HepG2 (cell line): ENCODE measurements around the gene MARCHF9. TPM values are rescaled to one million over a fixed set of nuclear protein-coding genes. Genes with fewer than 3 reads are reported as not detected.

Experiments used
- ATM ChIP-seq: fragments of 450-650 bp; IDR thresholded peaks from 2 replicates; pipeline ENCODE4 v1.7.1; 2017; ENCODE audit warnings: mild to moderate bottlenecking, borderline replicate concordance
- FLYWCH1 ChIP-seq: sonication (generic); formaldehyde crosslinking; IDR thresholded peaks from 2 replicates; pipeline ENCODE4 v1.8.1; 2023; ENCODE audit warnings: mild to moderate bottlenecking, missing genetic modification reagents
- IKZF4 ChIP-seq: sonication (generic); formaldehyde crosslinking; IDR thresholded peaks from 2 replicates; pipeline ENCODE4 v1.5.1; 2020; ENCODE audit warnings: borderline replicate concordance, mild to moderate bottlenecking, low read depth, missing genetic modification reagents; ENCODE audit errors: not compliant biosample characterization
- IRX3 ChIP-seq: sonication (generic); formaldehyde crosslinking; IDR thresholded peaks from 2 replicates; pipeline ENCODE4 v1.8.1; 2023; ENCODE audit warnings: mild to moderate bottlenecking, low read depth, missing genetic modification reagents, borderline replicate concordance
- ISL2 ChIP-seq: sonication (generic); formaldehyde crosslinking; IDR thresholded peaks from 2 replicates; pipeline ENCODE4 v1.5.0; 2020; ENCODE audit warnings: missing genetic modification reagents
- NR3C1 ChIP-seq: sonication (generic); formaldehyde crosslinking; IDR thresholded peaks from 2 replicates; pipeline ENCODE4 v1.4.0; 2020; ENCODE audit warnings: missing genetic modification reagents
- RCOR2 ChIP-seq: IDR thresholded peaks from 2 replicates; pipeline ENCODE4 v1.6.1; 2016; ENCODE audit warnings: missing biosample characterization, missing genetic modification reagents
- RORA ChIP-seq: sonication (generic); formaldehyde crosslinking; IDR thresholded peaks from 2 replicates; pipeline ENCODE4 v1.5.0; 2020; ENCODE audit warnings: mild to moderate bottlenecking, missing genetic modification reagents, moderate library complexity
- SMARCC2 ChIP-seq: fragments of 450-650 bp; IDR thresholded peaks from 2 replicates; pipeline ENCODE4 v1.6.1; 2017; ENCODE audit warnings: antibody characterized with exemption, mild to moderate bottlenecking
- TCF12 ChIP-seq, 2 experiments: fragments of 450-650 bp in 1 of 2; sonication (generic) in 1 of 2; formaldehyde crosslinking in 1 of 2; IDR thresholded peaks; 2 replicates each; pipeline versions ENCODE4 v1.6.1 to v1.8.0; 2017 to 2022; ENCODE audit warnings: antibody characterized with exemption in 1 of 2, mild to moderate bottlenecking in 1 of 2, missing genetic modification reagents in 1 of 2, moderate library complexity in 1 of 2
- TCF7L2 ChIP-seq: IDR thresholded peaks from 2 replicates; pipeline ENCODE4 v1.6.1; 2011; ENCODE audit warnings: mild to moderate bottlenecking, low read depth, low read length, moderate library complexity
- ZBTB20 ChIP-seq: sonication (generic); formaldehyde crosslinking; IDR thresholded peaks from 2 replicates; pipeline ENCODE4 v1.8.1; 2023; ENCODE audit warnings: missing genetic modification reagents, low read depth, mild to moderate bottlenecking, borderline replicate concordance
- ZBTB38 ChIP-seq: sonication (generic); formaldehyde crosslinking; IDR thresholded peaks from 2 replicates; pipeline ENCODE4 v1.5.1; 2020; ENCODE audit warnings: mild to moderate bottlenecking, missing genetic modification reagents
- ZNF337 ChIP-seq: sonication (generic); formaldehyde crosslinking; IDR thresholded peaks from 2 replicates; pipeline ENCODE4 v1.5.1; 2020; ENCODE audit warnings: missing genetic modification reagents, low read depth, mild to moderate bottlenecking, borderline replicate concordance
- polyA plus RNA-seq, 8 experiments: library from polyadenylated mRNA; depleted of rRNA in 3 of 8; stranded (reverse) in 7 of 8; unstranded in 1 of 8; fragments of >200 nt; fragmentation: Illumina TruSeq in 4 of 8; extraction: Trizol in 4 of 8; gene quantifications; 2 replicates each; pipeline versions ENCODE4 v1.2.1 to v1.2.3, GENCODE V29; 2011 to 2016; ENCODE audit warnings: low read depth in 4 of 8, missing spikeins in 1 of 8, mixed read lengths in 1 of 8; ENCODE audit not compliant: insufficient read depth in 1 of 8
- total RNA-seq, 5 experiments: library from RNA; depleted of rRNA; stranded (reverse); fragments of >200 nt; fragmentation: Illumina TruSeq; extraction: Trizol; gene quantifications; 2 replicates each; pipeline ENCODE4 v1.2.3, GENCODE V29; 2016; ENCODE audit warnings: low read depth in 1 of 5
- TF ChIP-seq, protein P1 (sequence below): sonication (generic); formaldehyde crosslinking; IDR thresholded peaks from 2 replicates; pipeline ENCODE4 v1.4.0; 2020; ENCODE audit warnings: missing genetic modification reagents
- TF ChIP-seq, protein P2 (sequence below): sonication (generic); formaldehyde crosslinking; IDR thresholded peaks from 2 replicates; pipeline ENCODE4 v1.8.0; 2022; ENCODE audit warnings: mild to moderate bottlenecking, missing genetic modification reagents, borderline replicate concordance
- TF ChIP-seq, protein P3 (sequence below): sonication (generic); formaldehyde crosslinking; IDR thresholded peaks from 2 replicates; pipeline ENCODE4 v1.5.0; 2020; ENCODE audit warnings: missing genetic modification reagents
- TF ChIP-seq, protein P4 (sequence below): sonication (generic); formaldehyde crosslinking; IDR thresholded peaks from 2 replicates; pipeline ENCODE4 v1.5.0; 2020; ENCODE audit warnings: missing genetic modification reagents
- TF ChIP-seq, protein P5 (sequence below): sonication (generic); formaldehyde crosslinking; IDR thresholded peaks from 2 replicates; pipeline ENCODE4 v1.8.0; 2022; ENCODE audit warnings: mild to moderate bottlenecking, missing genetic modification reagents, moderate library complexity
- TF ChIP-seq, protein P6 (sequence below): sonication (generic); formaldehyde crosslinking; IDR thresholded peaks from 2 replicates; pipeline ENCODE4 v1.5.0; 2020; ENCODE audit warnings: missing genetic modification reagents

Gene MARCHF9
- total and polyA plus RNA-seq, 2 of the 13 experiments (the other 11 are each of a cell fraction or from before 2014, with no cell fraction given) = 5.7 to 9.6 TPM

DNA sequence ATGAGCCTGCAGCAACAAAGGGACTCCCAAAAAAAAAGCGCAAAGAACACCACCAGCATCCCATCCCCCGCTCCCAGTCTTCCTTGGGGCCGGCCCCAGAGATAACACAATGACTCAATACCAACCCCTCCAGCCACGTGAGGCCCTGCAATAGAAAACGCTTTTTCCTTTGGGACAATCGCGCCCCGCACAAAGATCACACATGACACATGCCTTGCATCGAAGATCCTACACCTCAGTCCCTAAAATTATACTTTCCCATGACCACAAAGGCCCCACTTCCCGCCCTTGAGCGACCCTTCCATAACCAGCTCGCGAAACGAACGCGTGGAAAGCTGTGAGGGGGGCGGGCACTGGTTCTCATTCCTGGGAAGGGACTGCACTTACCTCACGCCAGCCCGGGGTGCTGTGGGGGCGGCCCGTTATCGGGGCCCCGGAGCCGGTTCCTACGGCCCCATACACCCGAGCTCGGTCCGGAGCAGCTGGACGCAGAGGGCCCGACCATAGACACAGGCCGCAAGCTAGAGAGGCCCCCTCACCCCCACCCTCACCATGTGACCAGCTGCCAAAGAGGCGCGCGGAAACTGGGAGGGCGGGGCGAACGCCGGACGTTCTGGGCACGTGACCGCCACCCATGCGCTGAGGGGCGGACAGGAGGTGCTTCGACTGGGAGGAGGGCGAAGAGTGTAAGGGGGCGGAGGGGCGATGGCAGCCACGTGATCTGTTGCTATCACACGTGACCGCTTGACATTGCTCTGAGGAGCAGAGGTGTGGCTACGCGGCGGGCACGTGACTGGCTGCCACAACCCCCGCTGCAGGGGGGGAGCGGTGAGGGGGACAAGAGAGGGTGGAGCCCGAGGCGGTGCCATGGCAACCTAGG lies 2.9 kb upstream of the MARCHF9 start, which contains the start of gene CDK4 (continued):
- TF ChIP-seq ZBTB20 = 0 out of 2 replicates have a peak, but pooled peaks have one; percentile 22
- TF ChIP-seq ATM = no peak
- TF ChIP-seq TCF7L2 = no peak
- no peak for TF ChIP-seq NR3C1 (CRISPR knock-in tag)
- TF ChIP-seq ZNF337 = peak; percentile 52; the same call in 1 of the 2 replicates
- TF ChIP-seq RORA = no peak
- TF ChIP-seq, protein P1, sequence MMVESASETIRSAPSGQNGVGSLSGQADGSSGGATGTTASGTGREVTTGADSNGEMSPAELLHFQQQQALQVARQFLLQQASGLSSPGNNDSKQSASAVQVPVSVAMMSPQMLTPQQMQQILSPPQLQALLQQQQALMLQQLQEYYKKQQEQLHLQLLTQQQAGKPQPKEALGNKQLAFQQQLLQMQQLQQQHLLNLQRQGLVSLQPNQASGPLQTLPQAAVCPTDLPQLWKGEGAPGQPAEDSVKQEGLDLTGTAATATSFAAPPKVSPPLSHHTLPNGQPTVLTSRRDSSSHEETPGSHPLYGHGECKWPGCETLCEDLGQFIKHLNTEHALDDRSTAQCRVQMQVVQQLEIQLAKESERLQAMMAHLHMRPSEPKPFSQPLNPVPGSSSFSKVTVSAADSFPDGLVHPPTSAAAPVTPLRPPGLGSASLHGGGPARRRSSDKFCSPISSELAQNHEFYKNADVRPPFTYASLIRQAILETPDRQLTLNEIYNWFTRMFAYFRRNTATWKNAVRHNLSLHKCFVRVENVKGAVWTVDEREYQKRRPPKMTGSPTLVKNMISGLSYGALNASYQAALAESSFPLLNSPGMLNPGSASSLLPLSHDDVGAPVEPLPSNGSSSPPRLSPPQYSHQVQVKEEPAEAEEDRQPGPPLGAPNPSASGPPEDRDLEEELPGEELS (CRISPR knock-in tag) = peak; percentile 74
- TF ChIP-seq, protein P2, sequence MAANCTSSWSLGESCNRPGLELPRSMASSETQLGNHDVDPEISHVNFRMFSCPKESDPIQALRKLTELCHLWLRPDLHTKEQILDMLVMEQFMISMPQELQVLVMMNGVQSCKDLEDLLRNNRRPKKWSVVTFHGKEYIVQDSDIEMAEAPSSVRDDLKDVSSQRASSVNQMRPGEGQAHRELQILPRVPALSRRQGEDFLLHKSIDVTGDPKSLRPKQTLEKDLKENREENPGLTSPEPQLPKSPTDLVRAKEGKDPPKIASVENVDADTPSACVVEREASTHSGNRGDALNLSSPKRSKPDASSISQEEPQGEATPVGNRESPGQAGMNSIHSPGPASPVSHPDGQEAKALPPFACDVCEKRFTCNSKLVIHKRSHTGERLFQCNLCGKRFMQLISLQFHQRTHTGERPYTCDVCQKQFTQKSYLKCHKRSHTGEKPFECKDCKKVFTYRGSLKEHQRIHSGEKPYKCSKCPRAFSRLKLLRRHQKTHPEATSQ = peak; percentile 58; the same call in 1 of the 2 replicates
- no peak for TF ChIP-seq TCF12 (IDR thresholded peaks at IDR 0.05)
- TF ChIP-seq TCF12 (CRISPR knock-in tag; IDR thresholded peaks at IDR 0.05) = 0 out of 2 replicates have a peak, but pooled peaks have one; percentile 76
- TF ChIP-seq, protein P3, sequence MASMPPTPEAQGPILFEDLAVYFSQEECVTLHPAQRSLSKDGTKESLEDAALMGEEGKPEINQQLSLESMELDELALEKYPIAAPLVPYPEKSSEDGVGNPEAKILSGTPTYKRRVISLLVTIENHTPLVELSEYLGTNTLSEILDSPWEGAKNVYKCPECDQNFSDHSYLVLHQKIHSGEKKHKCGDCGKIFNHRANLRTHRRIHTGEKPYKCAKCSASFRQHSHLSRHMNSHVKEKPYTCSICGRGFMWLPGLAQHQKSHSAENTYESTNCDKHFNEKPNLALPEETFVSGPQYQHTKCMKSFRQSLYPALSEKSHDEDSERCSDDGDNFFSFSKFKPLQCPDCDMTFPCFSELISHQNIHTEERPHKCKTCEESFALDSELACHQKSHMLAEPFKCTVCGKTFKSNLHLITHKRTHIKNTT (CRISPR knock-in tag) = no peak
- peak; percentile 63; the same call in 1 of the 2 replicates for TF ChIP-seq ISL2 (CRISPR knock-in tag)
- TF ChIP-seq, protein P4, sequence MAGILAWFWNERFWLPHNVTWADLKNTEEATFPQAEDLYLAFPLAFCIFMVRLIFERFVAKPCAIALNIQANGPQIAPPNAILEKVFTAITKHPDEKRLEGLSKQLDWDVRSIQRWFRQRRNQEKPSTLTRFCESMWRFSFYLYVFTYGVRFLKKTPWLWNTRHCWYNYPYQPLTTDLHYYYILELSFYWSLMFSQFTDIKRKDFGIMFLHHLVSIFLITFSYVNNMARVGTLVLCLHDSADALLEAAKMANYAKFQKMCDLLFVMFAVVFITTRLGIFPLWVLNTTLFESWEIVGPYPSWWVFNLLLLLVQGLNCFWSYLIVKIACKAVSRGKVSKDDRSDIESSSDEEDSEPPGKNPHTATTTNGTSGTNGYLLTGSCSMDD (CRISPR knock-in tag) = 0 out of 2 replicates have a peak, but pooled peaks have one; percentile 58
- TF ChIP-seq, protein P5, sequence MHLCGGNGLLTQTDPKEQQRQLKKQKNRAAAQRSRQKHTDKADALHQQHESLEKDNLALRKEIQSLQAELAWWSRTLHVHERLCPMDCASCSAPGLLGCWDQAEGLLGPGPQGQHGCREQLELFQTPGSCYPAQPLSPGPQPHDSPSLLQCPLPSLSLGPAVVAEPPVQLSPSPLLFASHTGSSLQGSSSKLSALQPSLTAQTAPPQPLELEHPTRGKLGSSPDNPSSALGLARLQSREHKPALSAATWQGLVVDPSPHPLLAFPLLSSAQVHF (CRISPR knock-in tag) = peak; percentile 77; the same call in 1 of the 2 replicates
- TF ChIP-seq SMARCC2 = no peak
- TF ChIP-seq RCOR2 (CRISPR knock-in tag) = peak; percentile 45; the same call in 1 of the 2 replicates
- TF ChIP-seq FLYWCH1 (CRISPR knock-in tag) = no peak
- TF ChIP-seq IRX3 (CRISPR knock-in tag) = no peak
- peak; percentile 87; the same call in 1 of the 2 replicates for TF ChIP-seq ZBTB38 (CRISPR knock-in tag)
- peak; percentile 50 for TF ChIP-seq IKZF4
- TF ChIP-seq, protein P6, sequence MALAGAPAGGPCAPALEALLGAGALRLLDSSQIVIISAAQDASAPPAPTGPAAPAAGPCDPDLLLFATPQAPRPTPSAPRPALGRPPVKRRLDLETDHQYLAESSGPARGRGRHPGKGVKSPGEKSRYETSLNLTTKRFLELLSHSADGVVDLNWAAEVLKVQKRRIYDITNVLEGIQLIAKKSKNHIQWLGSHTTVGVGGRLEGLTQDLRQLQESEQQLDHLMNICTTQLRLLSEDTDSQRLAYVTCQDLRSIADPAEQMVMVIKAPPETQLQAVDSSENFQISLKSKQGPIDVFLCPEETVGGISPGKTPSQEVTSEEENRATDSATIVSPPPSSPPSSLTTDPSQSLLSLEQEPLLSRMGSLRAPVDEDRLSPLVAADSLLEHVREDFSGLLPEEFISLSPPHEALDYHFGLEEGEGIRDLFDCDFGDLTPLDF = peak; percentile 98
